HEK293 (cell line): ENCODE results near the gene C6orf58.

Source experiments
- CTCF ChIA-PET: fragments of 350-600 bp; formaldehyde crosslinking; extraction: SDS; loops from one replicate; lab custom pipeline; 2021; ENCODE audit warnings: antibody characterized with exemption; lab: Yijun Ruan, JAX
- POLR2A ChIA-PET: fragments of 300-600 bp; formaldehyde crosslinking; extraction: SDS; loops from one replicate; lab custom pipeline; 2020; ENCODE audit warnings: antibody characterized with exemption, inconsistent platforms; lab: Yijun Ruan, JAX
- H3K27ac ChIP-seq: fragments of 200-500 bp; sonication (Bioruptor generic); 2 replicates; pipeline ENCODE4 v1.5.1; 2014; ENCODE audit warnings: low read depth, low read length, control low read depth, inconsistent platforms; ENCODE audit errors: extremely low read depth
- H3K36me3 ChIP-seq, 2 experiments: fragments of 200-500 bp in 1 of 2; sonication (Bioruptor generic) in 1 of 2; 1 replicate in 1 of 2; 2 replicates in 1 of 2; pipeline ENCODE4 v1.5.1; 2014 to 2017; ENCODE audit warnings: inconsistent platforms in 2 of 2, low read length in 2 of 2; ENCODE audit not compliant: control insufficient read depth in 2 of 2, insufficient read depth in 1 of 2
- H3K4me1 ChIP-seq: fragments of 200-500 bp; sonication (Bioruptor generic); 2 replicates; pipeline ENCODE4 v1.5.1; 2014; ENCODE audit warnings: mild to moderate bottlenecking, low read length, inconsistent platforms; ENCODE audit not compliant: control insufficient read depth, insufficient read depth
- H3K4me3 ChIP-seq: 2 replicates; pipeline ENCODE4 v1.5.1; 2011; ENCODE audit warnings: low read depth, mild to moderate bottlenecking, control low read depth, low read length, moderate library complexity
- H3K9me3 ChIP-seq: fragments of 200-500 bp; sonication (Bioruptor generic); 2 replicates; pipeline ENCODE4 v1.5.1; 2014; ENCODE audit warnings: low read depth, low read length, inconsistent platforms; ENCODE audit not compliant: control insufficient read depth, insufficient read depth
- EGR2 ChIP-seq: fragments of 450-650 bp; formaldehyde crosslinking; IDR thresholded peaks from 2 replicates; pipeline ENCODE4 v1.5.1; 2016; ENCODE audit warnings: low read depth, missing biosample characterization, missing genetic modification characterization
- GLI4 ChIP-seq: fragments of 450-650 bp; formaldehyde crosslinking; IDR thresholded peaks from 2 replicates; pipeline ENCODE4 v1.5.1; 2016; ENCODE audit warnings: missing biosample characterization, missing genetic modification characterization
- IKZF3 ChIP-seq: fragments of 450-650 bp; IDR thresholded peaks from 2 replicates; pipeline ENCODE4 v1.5.0; 2018; ENCODE audit warnings: missing biosample characterization, mild to moderate bottlenecking, missing genetic modification characterization, moderate library complexity
- KLF16 ChIP-seq: fragments of 450-650 bp; formaldehyde crosslinking; IDR thresholded peaks from 2 replicates; pipeline ENCODE4 v1.5.1; 2017; ENCODE audit warnings: missing biosample characterization, missing genetic modification characterization
- PRDM1 ChIP-seq: fragments of 450-650 bp; formaldehyde crosslinking; IDR thresholded peaks from 2 replicates; pipeline ENCODE4; 2016; ENCODE audit warnings: missing biosample characterization, missing genetic modification characterization
- ZBTB1 ChIP-seq: fragments of 450-650 bp; formaldehyde crosslinking; IDR thresholded peaks from 2 replicates; pipeline ENCODE4 v1.5.1; 2016; ENCODE audit warnings: missing biosample characterization, missing genetic modification characterization
- ZNF140 ChIP-seq: fragments of 450-650 bp; formaldehyde crosslinking; IDR thresholded peaks from 2 replicates; pipeline ENCODE4 v1.5.1; 2016; ENCODE audit warnings: missing biosample characterization, missing genetic modification characterization
- ZNF23 ChIP-seq: fragments of 450-650 bp; formaldehyde crosslinking; IDR thresholded peaks from 2 replicates; pipeline ENCODE4 v1.5.1; 2016; ENCODE audit warnings: missing biosample characterization, missing genetic modification characterization, borderline replicate concordance
- ZNF24 ChIP-seq: fragments of 450-650 bp; formaldehyde crosslinking; IDR thresholded peaks from 2 replicates; pipeline ENCODE4 v1.5.1; 2016; ENCODE audit warnings: missing biosample characterization, missing genetic modification characterization
- ZNF266 ChIP-seq: fragments of 450-650 bp; formaldehyde crosslinking; IDR thresholded peaks from 2 replicates; pipeline ENCODE4 v1.5.1; 2016; ENCODE audit warnings: missing biosample characterization, missing genetic modification characterization, low read depth
- ZNF292 ChIP-seq: fragments of 450-650 bp; formaldehyde crosslinking; IDR thresholded peaks from 2 replicates; pipeline ENCODE4 v1.5.1; 2016; ENCODE audit warnings: low read depth, missing biosample characterization, missing genetic modification characterization, borderline replicate concordance
- ZNF354C ChIP-seq: fragments of 450-650 bp; formaldehyde crosslinking; IDR thresholded peaks from 2 replicates; pipeline ENCODE4 v1.5.1; 2016; ENCODE audit warnings: missing biosample characterization, missing genetic modification characterization, low read depth, borderline replicate concordance
- ZNF48 ChIP-seq: fragments of 450-650 bp; formaldehyde crosslinking; IDR thresholded peaks from 2 replicates; pipeline ENCODE4 v1.5.1; 2016; ENCODE audit warnings: missing biosample characterization, missing genetic modification characterization
- ZNF501 ChIP-seq: fragments of 450-650 bp; formaldehyde crosslinking; IDR thresholded peaks from 2 replicates; pipeline ENCODE4 v1.5.1; 2016; ENCODE audit warnings: missing biosample characterization, missing genetic modification characterization
- ZNF623 ChIP-seq: fragments of 450-650 bp; formaldehyde crosslinking; IDR thresholded peaks from 2 replicates; pipeline ENCODE4 v1.5.1; 2016; ENCODE audit warnings: missing biosample characterization, missing genetic modification characterization
- ZNF654 ChIP-seq: fragments of 450-650 bp; formaldehyde crosslinking; IDR thresholded peaks from 2 replicates; pipeline ENCODE4 v1.5.1; 2016; ENCODE audit warnings: low read depth, missing biosample characterization, missing genetic modification characterization
- ZNF660 ChIP-seq: fragments of 450-650 bp; IDR thresholded peaks from 2 replicates; pipeline ENCODE4 v1.5.1; 2018; ENCODE audit warnings: missing biosample characterization, mild to moderate bottlenecking, missing genetic modification characterization
- ZNF664 ChIP-seq: fragments of 450-650 bp; formaldehyde crosslinking; IDR thresholded peaks from 2 replicates; pipeline ENCODE4 v1.5.1; 2016; ENCODE audit warnings: missing biosample characterization, missing genetic modification characterization
- ZNF768 ChIP-seq: fragments of 450-650 bp; formaldehyde crosslinking; IDR thresholded peaks from 2 replicates; pipeline ENCODE4 v1.5.1; 2018; ENCODE audit warnings: missing biosample characterization, mild to moderate bottlenecking, missing genetic modification characterization
- ZSCAN18 ChIP-seq: fragments of 450-650 bp; formaldehyde crosslinking; IDR thresholded peaks from 2 replicates; pipeline ENCODE4 v1.5.1; 2016; ENCODE audit warnings: missing biosample characterization, missing genetic modification characterization
- TF ChIP-seq, protein P1 (sequence below): fragments of 450-650 bp; formaldehyde crosslinking; IDR thresholded peaks from 2 replicates; pipeline ENCODE4 v1.5.1; 2016; ENCODE audit warnings: missing biosample characterization, missing genetic modification characterization
- TF ChIP-seq, protein P2 (sequence below): fragments of 450-650 bp; formaldehyde crosslinking; IDR thresholded peaks from 2 replicates; pipeline ENCODE4 v1.5.1; 2016; ENCODE audit warnings: missing biosample characterization, missing genetic modification characterization

C6orf58 gene

DNA sequence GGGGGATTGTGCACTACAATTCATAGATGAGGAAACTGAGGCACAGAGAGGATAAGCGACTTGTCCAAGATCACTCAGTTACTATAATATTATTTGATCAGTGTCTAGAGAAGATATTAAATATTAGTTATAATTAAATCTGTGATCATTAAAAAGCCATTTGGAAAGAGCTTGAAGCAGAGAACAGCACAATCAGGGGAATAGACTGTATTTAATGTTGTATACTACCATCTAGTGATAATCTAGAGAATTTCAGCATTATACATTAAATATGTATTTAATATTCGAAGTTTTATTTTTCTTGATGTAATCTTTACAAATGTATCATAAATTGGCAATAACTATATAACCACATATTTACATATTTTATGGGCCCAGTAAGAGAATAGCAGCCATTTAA lies 37.7 kb upstream of the C6orf58 start:
- POLR2A ChIA-PET: no interaction called here
- TF ChIP-seq KLF16 (tag by site-specific recombination) (no peak), ZNF623 (tag by site-specific recombination) (no peak), ZNF501 (tag by site-specific recombination) (no peak), ZBTB1 (tag by site-specific recombination) (no peak), ZNF654 (peak; percentile 71), ZNF266 (tag by site-specific recombination) (no peak), ZNF23 (tag by site-specific recombination) (no peak), ZNF660 (tag by site-specific recombination) (0 out of 2 replicates have a peak, but pooled peaks have one; percentile 25), ZNF140 (tag by site-specific recombination) (no peak), GLI4 (tag by site-specific recombination) (no peak), ZNF664 (no peak), IKZF3 (no peak), ZSCAN18 (tag by site-specific recombination) (no peak), ZNF354C (no peak), ZNF768 (no peak)
- TF ChIP-seq, protein P1, sequence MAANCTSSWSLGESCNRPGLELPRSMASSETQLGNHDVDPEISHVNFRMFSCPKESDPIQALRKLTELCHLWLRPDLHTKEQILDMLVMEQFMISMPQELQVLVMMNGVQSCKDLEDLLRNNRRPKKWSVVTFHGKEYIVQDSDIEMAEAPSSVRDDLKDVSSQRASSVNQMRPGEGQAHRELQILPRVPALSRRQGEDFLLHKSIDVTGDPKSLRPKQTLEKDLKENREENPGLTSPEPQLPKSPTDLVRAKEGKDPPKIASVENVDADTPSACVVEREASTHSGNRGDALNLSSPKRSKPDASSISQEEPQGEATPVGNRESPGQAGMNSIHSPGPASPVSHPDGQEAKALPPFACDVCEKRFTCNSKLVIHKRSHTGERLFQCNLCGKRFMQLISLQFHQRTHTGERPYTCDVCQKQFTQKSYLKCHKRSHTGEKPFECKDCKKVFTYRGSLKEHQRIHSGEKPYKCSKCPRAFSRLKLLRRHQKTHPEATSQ: no peak
- Histone ChIP-seq H3K9me3 (no peaks in the 10 kb centered on the region), H3K27ac (no peak overlapping the region), H3K4me1 (no peaks in the 10 kb centered on the region), H3K4me3 (no peak overlapping the region), H3K36me3 (no peaks in the 10 kb centered on the region)
- CTCF ChIA-PET: interaction anchor here (0.5 to 4.7 kb wide), 26 partner anchors 10 to 657 kb away, joined by 3 to 48 read pairs (median 4); partner anchors contain the start of genes KIAA0408, MTCL3 and RNF146

DNA sequence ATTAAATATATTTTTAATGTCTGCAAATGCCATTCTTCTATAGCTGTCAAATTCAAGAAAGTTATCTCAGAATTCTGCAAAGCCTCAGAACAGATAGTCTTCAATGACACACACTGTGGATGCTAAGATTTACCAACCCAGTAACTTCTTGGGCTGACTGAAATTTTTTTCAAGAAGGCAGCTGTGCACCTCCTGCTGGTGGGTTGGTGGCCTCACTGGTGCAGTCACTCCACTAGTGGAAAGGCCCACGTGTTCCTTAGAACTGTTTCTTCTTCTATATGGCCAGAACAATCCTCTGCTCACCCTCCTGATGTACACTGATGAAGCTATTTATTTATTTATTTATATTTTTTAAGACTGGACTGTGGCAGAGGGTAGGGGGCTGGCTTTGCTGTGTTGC lies 29.8 kb upstream of the C6orf58 start:
- H3K27ac ChIP-seq: no peak overlapping the region
- H3K9me3 ChIP-seq: no peaks in the 10 kb centered on the region
- no peaks in the 10 kb centered on the region for H3K4me1 ChIP-seq
- TF ChIP-seq ZNF768 (no peak), PRDM1 (tag by site-specific recombination) (no peak), ZNF292 (tag by site-specific recombination) (no peak), EGR2 (tag by site-specific recombination) (no peak), ZNF24 (tag by site-specific recombination) (no peak), ZNF354C (no peak), ZNF48 (tag by site-specific recombination) (no peak), ZNF23 (tag by site-specific recombination) (no peak)
- TF ChIP-seq, protein P2, sequence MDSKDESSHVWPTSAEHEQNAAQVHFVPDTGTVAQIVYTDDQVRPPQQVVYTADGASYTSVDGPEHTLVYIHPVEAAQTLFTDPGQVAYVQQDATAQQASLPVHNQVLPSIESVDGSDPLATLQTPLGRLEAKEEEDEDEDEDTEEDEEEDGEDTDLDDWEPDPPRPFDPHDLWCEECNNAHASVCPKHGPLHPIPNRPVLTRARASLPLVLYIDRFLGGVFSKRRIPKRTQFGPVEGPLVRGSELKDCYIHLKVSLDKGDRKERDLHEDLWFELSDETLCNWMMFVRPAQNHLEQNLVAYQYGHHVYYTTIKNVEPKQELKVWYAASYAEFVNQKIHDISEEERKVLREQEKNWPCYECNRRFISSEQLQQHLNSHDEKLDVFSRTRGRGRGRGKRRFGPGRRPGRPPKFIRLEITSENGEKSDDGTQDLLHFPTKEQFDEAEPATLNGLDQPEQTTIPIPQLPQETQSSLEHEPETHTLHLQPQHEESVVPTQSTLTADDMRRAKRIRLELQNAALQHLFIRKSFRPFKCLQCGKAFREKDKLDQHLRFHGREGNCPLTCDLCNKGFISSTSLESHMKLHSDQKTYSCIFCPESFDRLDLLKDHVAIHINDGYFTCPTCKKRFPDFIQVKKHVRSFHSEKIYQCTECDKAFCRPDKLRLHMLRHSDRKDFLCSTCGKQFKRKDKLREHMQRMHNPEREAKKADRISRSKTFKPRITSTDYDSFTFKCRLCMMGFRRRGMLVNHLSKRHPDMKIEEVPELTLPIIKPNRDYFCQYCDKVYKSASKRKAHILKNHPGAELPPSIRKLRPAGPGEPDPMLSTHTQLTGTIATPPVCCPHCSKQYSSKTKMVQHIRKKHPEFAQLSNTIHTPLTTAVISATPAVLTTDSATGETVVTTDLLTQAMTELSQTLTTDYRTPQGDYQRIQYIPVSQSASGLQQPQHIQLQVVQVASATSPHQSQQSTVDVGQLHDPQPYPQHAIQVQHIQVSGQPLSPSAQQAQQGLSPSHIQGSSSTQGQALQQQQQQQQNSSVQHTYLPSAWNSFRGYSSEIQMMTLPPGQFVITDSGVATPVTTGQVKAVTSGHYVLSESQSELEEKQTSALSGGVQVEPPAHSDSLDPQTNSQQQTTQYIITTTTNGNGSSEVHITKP (tag by site-specific recombination): no peak
- ChIA-PET POLR2A (no interaction called here), CTCF (interaction anchor here (0.5 to 2.5 kb wide), 14 partner anchors 10 to 1513 kb away, joined by 3 to 15 read pairs (median 4); partner anchors contain the start of gene MTCL3)
- no peaks in the 10 kb centered on the region for H3K36me3 ChIP-seq
- no peak overlapping the region for H3K4me3 ChIP-seq
